CD14-positive monocyte (primary cell): ENCODE results near the gene ITPKA. TPM values are rescaled to one million over a fixed set of nuclear protein-coding genes. Genes with fewer than 3 reads are reported as not detected.

Source experiments
- DNase-seq, 3 donors: peaks; one replicate each; pipeline ENCODE4 v3.0.0-alpha.2; 2011 to 2022
- H2AFZ ChIP-seq: 2 replicates; pipeline ENCODE4 v1.6.0; 2012; ENCODE audit warnings: mild to moderate bottlenecking, low read depth, low read length, inconsistent platforms; ENCODE audit not compliant: insufficient read depth, poor library complexity, severe bottlenecking
- H3K27ac ChIP-seq, 2 donors: 1 replicate in 1 of 2; 2 replicates in 1 of 2; pipeline ENCODE4 v1.5.1; 2012 to 2013; ENCODE audit warnings: low read length in 2 of 2, control low read depth in 1 of 2, inconsistent platforms in 1 of 2, low read depth in 1 of 2, mild to moderate bottlenecking in 1 of 2
- H3K27me3 ChIP-seq, 2 donors: one replicate each; pipeline versions ENCODE4 v1.6.0 to v1.6.1; 2011 to 2013; ENCODE audit warnings: low read length in 2 of 2; ENCODE audit not compliant: control insufficient read depth in 2 of 2, insufficient read depth in 2 of 2
- H3K36me3 ChIP-seq, 2 donors: replicated peaks in 1 of 2; 1 replicate in 1 of 2; 2 replicates in 1 of 2; pipeline versions ENCODE4 v1.5.1 to v1.6.1; 2012 to 2013; ENCODE audit warnings: low read length in 2 of 2, control low read depth in 1 of 2, inconsistent platforms in 1 of 2, mild to moderate bottlenecking in 1 of 2; ENCODE audit not compliant: insufficient read depth in 2 of 2, control insufficient read depth in 1 of 2
- H3K4me1 ChIP-seq, 2 donors: 1 replicate in 1 of 2; 2 replicates in 1 of 2; pipeline versions ENCODE4 v1.5.1 to v1.6.1; 2012 to 2013; ENCODE audit warnings: low read length in 2 of 2, control low read depth in 1 of 2, inconsistent platforms in 1 of 2, mild to moderate bottlenecking in 1 of 2, moderate library complexity in 1 of 2; ENCODE audit not compliant: insufficient read depth in 2 of 2, control insufficient read depth in 1 of 2
- H3K4me2 ChIP-seq: replicated peaks from 2 replicates; pipeline ENCODE3; 2012; ENCODE audit warnings: low read length, moderate library complexity, mild to moderate bottlenecking; ENCODE audit not compliant: poor library complexity, severe bottlenecking; ENCODE audit errors: extremely low read depth
- H3K4me3 ChIP-seq, 3 experiments: fragments of 200-600 bp in 1 of 3; sonication (generic) in 1 of 3; replicated peaks in 1 of 3; 1 replicate in 2 of 3; 2 replicates in 1 of 3; pipeline ENCODE4 v1.5.1; 2011 to 2013; ENCODE audit warnings: low read length in 3 of 3, mild to moderate bottlenecking in 3 of 3, control low read depth in 2 of 3, low read depth in 2 of 3, inconsistent platforms in 1 of 3, moderate library complexity in 1 of 3
- H3K79me2 ChIP-seq: 2 replicates; pipeline ENCODE4 v1.6.0; 2012; ENCODE audit warnings: mild to moderate bottlenecking, control low read depth, inconsistent platforms, low read length, moderate library complexity; ENCODE audit not compliant: insufficient read depth
- H3K9ac ChIP-seq: 2 replicates; pipeline ENCODE4 v1.6.0; 2017; ENCODE audit warnings: low read length, mild to moderate bottlenecking; ENCODE audit not compliant: insufficient read depth, poor library complexity, severe bottlenecking
- H3K9me3 ChIP-seq, 2 donors: replicated peaks in 1 of 2; 1 replicate in 1 of 2; 2 replicates in 1 of 2; pipeline versions ENCODE4 v1.5.1 to v1.6.1; 2012 to 2013; ENCODE audit warnings: low read length in 2 of 2, control low read depth in 1 of 2; ENCODE audit not compliant: control insufficient read depth in 1 of 2, insufficient read depth in 1 of 2
- H4K20me1 ChIP-seq: 2 replicates; pipeline ENCODE4 v1.6.0; 2012; ENCODE audit warnings: mild to moderate bottlenecking, low read length, control low read depth, moderate library complexity; ENCODE audit not compliant: insufficient read depth
- H3K27ac Mint-ChIP-seq, 7 donors: one replicate each; pipeline ENCODE4 v1.8.0; 2020; ENCODE audit warnings: mild to moderate bottlenecking in 7 of 7, mixed read lengths in 7 of 7, moderate library complexity in 6 of 7, inconsistent platforms in 2 of 7
- H3K27me3 Mint-ChIP-seq, 3 donors: one replicate each; pipeline ENCODE4 v1.8.0; 2021 to 2022; ENCODE audit warnings: low read depth in 3 of 3, mild to moderate bottlenecking in 3 of 3, mixed read lengths in 3 of 3, moderate library complexity in 3 of 3, inconsistent platforms in 1 of 3
- H3K36me3 Mint-ChIP-seq, 2 donors: one replicate each; pipeline ENCODE4 v1.8.0; 2020; ENCODE audit warnings: mixed read lengths in 2 of 2, inconsistent platforms in 1 of 2, mild to moderate bottlenecking in 1 of 2
- H3K4me1 Mint-ChIP-seq: one replicate; pipeline ENCODE4 v1.8.0; 2020; ENCODE audit warnings: mild to moderate bottlenecking, mixed read lengths
- H3K4me3 Mint-ChIP-seq, 2 donors: one replicate each; pipeline ENCODE4 v1.8.0; 2020; ENCODE audit warnings: mild to moderate bottlenecking in 2 of 2, mixed read lengths in 2 of 2, moderate library complexity in 1 of 2
- H3K9me3 Mint-ChIP-seq, 7 donors: one replicate each; pipeline ENCODE4 v1.8.0; 2020 to 2022; ENCODE audit warnings: mixed read lengths in 7 of 7, mild to moderate bottlenecking in 6 of 7, moderate library complexity in 6 of 7, inconsistent platforms in 2 of 7
- WGBS: methylation state at CpG from one replicate; pipeline ENCODE4 v1.1.5; 2013; ENCODE audit warnings: missing lambda C conversion rate; ENCODE audit not compliant: insufficient coverage; 5-methylcytosine and 5-hydroxymethylcytosine counted together
- intact Hi-C, 2 donors: fragments of 100-400 bp; cut with micrococcal nuclease; formaldehyde crosslinking; loops; one replicate each; pipeline versions ENCODE4 v1.15.0 to v1.15.1; 2023
- polyA plus RNA-seq, 3 donors: library from polyadenylated mRNA; depleted of rRNA in 1 of 3; unstranded in 2 of 3; stranded (reverse) in 1 of 3; fragments of 300-500 nt in 2 of 3; fragments of >200 nt in 1 of 3; fragmentation: Illumina TruSeq in 2 of 3; gene quantifications; 1 replicate in 2 of 3; 2 replicates in 1 of 3; pipeline ENCODE4 v1.2.3, GENCODE V29; 2012 to 2021
- TF ChIP-seq, protein P1 (sequence below): fragments of 200-600 bp; IDR thresholded peaks from one replicate; pipeline ENCODE4 v1.8.0; 2022; ENCODE audit warnings: antibody characterized with exemption, mild to moderate bottlenecking

Gene ITPKA
- polyA plus RNA-seq, 3 donors = 0.31 TPM; not detected in 2

DNA sequence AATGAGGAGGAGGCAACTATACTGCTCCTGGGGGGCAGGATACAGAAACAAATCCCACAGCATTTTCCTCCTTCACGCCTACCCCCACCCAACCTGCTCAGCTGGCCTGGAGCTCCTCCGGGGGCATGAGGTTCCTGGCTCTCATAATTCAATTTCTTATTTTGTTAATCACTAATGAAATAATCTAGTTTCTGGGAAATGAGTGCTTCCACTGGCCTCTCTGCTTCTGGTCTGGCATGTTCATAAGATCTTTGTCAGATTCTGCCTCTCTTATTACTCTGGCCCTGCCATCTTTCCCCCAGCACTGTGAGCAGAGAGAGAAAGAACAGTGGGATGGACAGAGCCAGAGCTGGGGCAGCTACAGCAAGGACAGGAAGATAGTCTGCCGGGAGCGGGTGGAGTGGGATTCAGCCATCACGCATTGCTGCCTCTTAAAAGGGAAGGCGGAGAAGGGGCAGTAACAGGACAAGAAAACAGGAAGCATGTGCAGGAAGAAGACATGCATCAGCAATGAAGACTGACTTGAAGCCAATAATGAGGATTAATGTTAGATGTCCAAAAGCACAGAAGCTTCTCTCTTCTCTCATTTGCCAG, 36.8 kb downstream of the ITPKA start:
- Histone ChIP-seq H2AFZ (no peak overlapping the region), H3K9me3 (no peaks in the 10 kb centered on the region), H3K4me3 (no peak overlapping the region), H3K4me1 (peaks cover 0 to 6% of the 10 kb centered on the region in 2 donors), H3K27me3 (no peaks in the 10 kb centered on the region), H3K79me2 (no peaks in the 10 kb centered on the region), H3K9ac (no peak overlapping the region), H3K27ac (no peak overlapping the region), H3K36me3 (peaks cover 64 to 87% of the 10 kb centered on the region in 2 donors), H3K4me2 (no peak overlapping the region), H4K20me1 (no peaks in the 10 kb centered on the region)
- no peak for DNase-seq
- peaks cover 65 to 91% of the 10 kb centered on the region in 2 donors for H3K36me3 Mint-ChIP-seq
- 23% methylated on average over 4 of the region's 6 CpGs for WGBS
- intact Hi-C loops = no loop called here
- H3K27me3 Mint-ChIP-seq = peaks cover 0 to 4% (median 0%) of the 10 kb centered on the region in 3 donors
- H3K9me3 Mint-ChIP-seq = no peaks in the 10 kb centered on the region
- H3K27ac Mint-ChIP-seq = peak overlapping the region in 4 of 7 donors; percentile 4 to 75 (median 44)
- TF ChIP-seq, protein P1, sequence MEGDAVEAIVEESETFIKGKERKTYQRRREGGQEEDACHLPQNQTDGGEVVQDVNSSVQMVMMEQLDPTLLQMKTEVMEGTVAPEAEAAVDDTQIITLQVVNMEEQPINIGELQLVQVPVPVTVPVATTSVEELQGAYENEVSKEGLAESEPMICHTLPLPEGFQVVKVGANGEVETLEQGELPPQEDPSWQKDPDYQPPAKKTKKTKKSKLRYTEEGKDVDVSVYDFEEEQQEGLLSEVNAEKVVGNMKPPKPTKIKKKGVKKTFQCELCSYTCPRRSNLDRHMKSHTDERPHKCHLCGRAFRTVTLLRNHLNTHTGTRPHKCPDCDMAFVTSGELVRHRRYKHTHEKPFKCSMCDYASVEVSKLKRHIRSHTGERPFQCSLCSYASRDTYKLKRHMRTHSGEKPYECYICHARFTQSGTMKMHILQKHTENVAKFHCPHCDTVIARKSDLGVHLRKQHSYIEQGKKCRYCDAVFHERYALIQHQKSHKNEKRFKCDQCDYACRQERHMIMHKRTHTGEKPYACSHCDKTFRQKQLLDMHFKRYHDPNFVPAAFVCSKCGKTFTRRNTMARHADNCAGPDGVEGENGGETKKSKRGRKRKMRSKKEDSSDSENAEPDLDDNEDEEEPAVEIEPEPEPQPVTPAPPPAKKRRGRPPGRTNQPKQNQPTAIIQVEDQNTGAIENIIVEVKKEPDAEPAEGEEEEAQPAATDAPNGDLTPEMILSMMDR = no peak
- peak overlapping the region in 1 of 2 donors; percentile 21 for H3K4me3 Mint-ChIP-seq
- peaks cover 9% of the 10 kb centered on the region for H3K4me1 Mint-ChIP-seq

DNA sequence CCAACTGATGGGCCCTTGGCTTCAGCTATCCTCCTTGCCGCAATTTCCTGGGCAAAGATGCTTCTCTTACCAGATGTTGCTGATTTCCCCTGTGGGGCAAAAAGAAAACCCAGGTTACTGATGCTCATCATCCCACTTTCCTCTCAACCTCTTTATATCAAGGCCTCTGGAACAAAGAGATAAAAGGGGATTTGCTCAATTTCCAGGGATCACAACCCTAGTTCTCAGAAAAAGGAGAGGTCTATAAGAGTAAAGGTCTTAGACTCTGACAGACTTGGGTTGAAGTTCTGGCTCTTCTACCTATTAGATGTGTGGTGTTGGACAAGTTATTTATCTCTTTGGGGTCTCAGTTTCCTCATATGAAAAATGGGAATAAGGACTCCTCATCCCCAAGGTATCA, 41.9 kb downstream of the ITPKA start:
- H3K9me3 ChIP-seq = no peaks in the 10 kb centered on the region
- no peaks in the 10 kb centered on the region for H4K20me1 ChIP-seq
- peaks cover 0 to 4% (median 0%) of the 10 kb centered on the region in 3 donors for H3K27me3 Mint-ChIP-seq
- H3K4me3 Mint-ChIP-seq = no peak overlapping the region
- H3K4me1 ChIP-seq = peaks cover 0 to 5% of the 10 kb centered on the region in 2 donors
- DNase-seq = no peak
- no peaks in the 10 kb centered on the region for H3K27me3 ChIP-seq
- no peaks in the 10 kb centered on the region for H3K79me2 ChIP-seq
- peaks cover 41 to 63% of the 10 kb centered on the region in 2 donors for H3K36me3 Mint-ChIP-seq
- peaks cover 34 to 56% of the 10 kb centered on the region in 2 donors for H3K36me3 ChIP-seq
- H3K4me3 ChIP-seq = no peak overlapping the region
- 92% methylated on average over 1 of the region's 1 CpG for WGBS
- H2AFZ ChIP-seq = no peak overlapping the region
- intact Hi-C loops = no loop called here
- no peak overlapping the region for H3K27ac Mint-ChIP-seq
- H3K27ac ChIP-seq = no peak overlapping the region
- peaks cover 10% of the 10 kb centered on the region for H3K4me1 Mint-ChIP-seq
- no peaks in the 10 kb centered on the region for H3K9me3 Mint-ChIP-seq
- TF ChIP-seq, protein P1 = no peak
- no peak overlapping the region for H3K9ac ChIP-seq
- no peak overlapping the region for H3K4me2 ChIP-seq
